ENCODE data around the gene CD82.

DNA sequence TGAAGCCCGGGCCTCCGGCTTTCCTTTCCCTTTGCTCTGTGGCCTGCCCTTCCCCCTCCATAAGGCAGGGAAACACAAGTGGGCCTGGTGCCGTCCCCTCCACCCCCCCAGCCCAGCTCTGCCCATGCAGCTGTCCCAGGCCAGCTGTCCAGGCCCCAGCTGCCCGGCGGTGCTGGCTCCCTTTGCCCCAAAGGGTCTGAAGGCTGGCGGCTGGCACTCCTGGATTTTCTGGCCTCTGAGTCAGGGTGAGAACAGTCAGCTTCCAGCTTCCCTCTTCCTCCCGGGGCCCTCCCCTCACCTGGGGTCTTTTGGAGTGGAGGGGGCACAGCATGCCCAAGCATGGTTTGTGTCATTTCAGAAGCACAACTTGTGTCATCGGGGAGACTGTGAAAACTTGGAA lies 27.8 kb downstream of the CD82 start:
- TF ChIP-seq, protein P1, sequence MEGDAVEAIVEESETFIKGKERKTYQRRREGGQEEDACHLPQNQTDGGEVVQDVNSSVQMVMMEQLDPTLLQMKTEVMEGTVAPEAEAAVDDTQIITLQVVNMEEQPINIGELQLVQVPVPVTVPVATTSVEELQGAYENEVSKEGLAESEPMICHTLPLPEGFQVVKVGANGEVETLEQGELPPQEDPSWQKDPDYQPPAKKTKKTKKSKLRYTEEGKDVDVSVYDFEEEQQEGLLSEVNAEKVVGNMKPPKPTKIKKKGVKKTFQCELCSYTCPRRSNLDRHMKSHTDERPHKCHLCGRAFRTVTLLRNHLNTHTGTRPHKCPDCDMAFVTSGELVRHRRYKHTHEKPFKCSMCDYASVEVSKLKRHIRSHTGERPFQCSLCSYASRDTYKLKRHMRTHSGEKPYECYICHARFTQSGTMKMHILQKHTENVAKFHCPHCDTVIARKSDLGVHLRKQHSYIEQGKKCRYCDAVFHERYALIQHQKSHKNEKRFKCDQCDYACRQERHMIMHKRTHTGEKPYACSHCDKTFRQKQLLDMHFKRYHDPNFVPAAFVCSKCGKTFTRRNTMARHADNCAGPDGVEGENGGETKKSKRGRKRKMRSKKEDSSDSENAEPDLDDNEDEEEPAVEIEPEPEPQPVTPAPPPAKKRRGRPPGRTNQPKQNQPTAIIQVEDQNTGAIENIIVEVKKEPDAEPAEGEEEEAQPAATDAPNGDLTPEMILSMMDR (optimal IDR thresholded peaks at IDR 0.05 in 1 of 3, IDR thresholded peaks at IDR 0.05 in 1 of 3, conservative IDR thresholded peaks at IDR 0.05 in 1 of 3; ENCODE audit: extremely low read depth in 1 of 3, insufficient read depth in 2 of 3, low read length in 3 of 3) = no peak
- no peak for TF ChIP-seq EZH2 (IDR thresholded peaks at IDR 0.05; ENCODE audit: low read length)
